GM19324 (cell line): ENCODE data around the gene AARS2.

Experiments
- ATAC-seq: cut with Tn5 transposase; IDR thresholded peaks from one replicate; pipeline ENCODE4 v1.9.1; 2021; ENCODE audit warnings: mild to moderate bottlenecking, moderate library complexity; ENCODE audit not compliant: unreplicated experiment, low FRiP score

Gene AARS2

GRCh38 chr6:44302856-44303255, 10.3 kb downstream of the AARS2 start:
- ATAC-seq = no peak

DNA sequence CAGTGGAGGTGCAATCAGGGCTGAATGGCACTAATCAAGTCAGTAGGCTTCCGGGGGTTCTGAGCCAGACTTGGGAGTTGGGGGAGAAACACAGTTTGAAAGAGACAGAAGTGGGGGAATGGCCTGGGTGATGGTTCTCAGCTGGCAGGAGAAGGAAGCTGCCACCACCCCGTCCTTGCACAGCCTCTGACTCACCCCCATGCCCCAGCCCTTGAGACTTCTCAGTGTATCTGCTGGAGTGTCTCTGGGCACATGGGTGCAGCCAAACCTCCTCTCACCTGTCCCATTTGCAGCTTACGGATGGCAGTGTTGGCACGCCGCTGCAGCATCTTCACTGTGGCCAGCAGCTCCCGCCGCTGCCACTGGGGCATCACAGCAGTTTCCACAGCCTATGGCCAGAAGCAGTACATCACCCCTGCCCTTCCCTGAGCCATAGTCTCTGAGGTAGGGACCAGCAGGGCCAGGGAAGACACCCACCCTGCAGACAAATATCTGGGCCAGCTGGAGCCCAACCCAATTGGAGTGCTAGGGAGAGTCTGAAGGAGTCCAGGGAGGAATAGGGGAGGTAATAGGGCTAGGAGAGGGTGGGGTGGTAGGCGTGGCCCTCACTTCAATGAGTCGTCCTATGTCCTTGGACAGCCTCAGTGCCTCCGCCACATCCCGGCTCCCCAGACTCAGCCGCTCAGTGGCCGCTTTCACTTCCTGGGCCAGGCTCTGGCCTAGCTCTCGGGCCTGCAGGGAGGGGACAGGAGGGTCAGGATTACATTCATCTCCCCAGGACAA, 11.2 kb downstream of the AARS2 start:
- no peak for ATAC-seq

- no peak for ATAC-seq
Measured at GRCh38 chr6:44301106-44301505, 12.0 kb downstream of the AARS2 start.

- no peak for ATAC-seq
Measured at GRCh38 chr6:44300292-44300823, 12.8 kb downstream of the AARS2 start.

- ATAC-seq = no peak
Measured at GRCh38 chr6:44298864-44299263, 14.3 kb downstream of the AARS2 start.

DNA sequence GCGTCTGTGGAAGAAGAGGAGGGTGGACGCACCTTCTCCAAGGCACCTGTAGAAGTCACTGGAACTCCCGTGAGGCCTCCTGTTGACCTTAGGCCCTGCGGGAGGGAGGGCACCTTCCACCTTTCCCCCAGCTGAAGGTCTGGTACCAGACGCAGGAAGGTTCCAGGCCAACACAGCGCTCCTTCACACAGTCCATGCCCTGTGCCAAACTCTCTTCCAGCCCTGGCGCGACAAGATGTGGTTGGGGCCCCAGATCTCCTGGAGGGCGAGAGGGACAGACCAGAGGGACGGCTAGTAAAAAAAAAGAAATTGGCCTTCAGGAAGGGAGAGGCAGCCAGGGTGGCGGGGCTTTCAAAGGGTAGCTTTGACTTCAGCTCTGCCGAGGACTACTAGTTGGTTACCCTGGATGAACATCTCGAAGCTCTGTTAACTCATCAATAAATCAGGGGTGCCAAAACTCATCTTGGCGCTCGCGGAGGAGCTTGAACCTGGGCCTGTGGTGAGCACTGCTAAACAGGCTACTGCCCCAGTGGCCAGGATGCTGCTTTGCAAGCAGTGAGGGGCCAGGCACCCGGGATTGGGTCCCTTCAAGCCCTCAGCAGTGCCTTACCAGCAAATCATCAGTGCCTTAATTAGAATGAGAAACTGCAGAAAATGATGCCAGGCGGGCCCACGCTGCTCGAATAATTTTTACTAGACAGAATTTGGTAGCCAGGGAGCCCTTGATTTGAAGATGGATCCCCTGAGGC, 14.9 kb downstream of the AARS2 start:
- ATAC-seq = no peak

GRCh38 chr6:44297063-44298038, 15.8 kb downstream of the AARS2 start:
- ATAC-seq = no peak

DNA sequence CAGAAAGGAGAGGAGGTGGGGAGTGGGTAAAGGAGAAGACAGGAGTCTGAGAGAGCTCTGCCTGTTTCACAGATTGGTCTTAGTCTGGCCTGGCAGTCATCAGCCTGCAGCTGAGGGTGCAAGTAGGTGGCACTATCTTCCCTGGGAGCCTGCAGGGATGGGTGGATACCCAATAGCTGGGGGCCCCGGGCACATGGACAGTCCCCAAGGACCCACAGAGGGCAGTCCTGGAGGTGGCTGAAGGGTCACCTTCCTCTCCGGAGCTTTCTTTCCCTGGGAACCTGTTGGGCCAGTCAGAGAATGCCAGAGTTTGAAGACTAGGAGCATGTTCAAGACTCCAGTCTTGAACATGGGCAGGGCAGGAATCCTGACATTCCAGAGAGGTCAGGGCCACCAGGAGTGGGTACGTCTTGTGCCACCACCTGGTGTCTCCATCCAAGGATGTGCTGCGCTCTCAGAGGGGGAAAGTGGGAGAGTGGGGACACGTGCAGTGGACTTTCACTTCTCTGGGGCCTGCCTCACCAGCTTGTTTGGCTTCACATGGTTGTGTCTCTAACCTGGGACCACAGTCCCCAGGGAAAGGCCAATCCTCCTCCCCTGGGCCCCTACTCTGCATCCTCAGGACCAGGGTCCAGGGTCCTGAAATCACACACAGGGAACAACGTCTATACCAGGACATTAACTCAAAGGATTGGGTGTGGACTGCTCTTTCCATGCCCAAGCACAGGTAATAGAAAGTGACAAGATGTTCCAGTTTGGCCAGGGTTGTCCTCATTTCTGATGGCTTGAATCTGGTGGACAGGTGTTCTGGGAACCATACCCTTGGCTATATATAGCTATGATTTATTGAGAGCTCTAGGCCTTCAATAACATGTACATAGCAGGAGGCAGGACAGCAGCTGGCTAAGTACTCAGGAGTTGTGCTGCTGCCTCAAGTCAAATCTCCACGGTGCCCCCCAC, 18.0 kb downstream of the AARS2 start:
- no peak for ATAC-seq

- ATAC-seq = no peak
Measured at GRCh38 chr6:44292661-44293365, 20.3 kb downstream of the AARS2 start.

DNA sequence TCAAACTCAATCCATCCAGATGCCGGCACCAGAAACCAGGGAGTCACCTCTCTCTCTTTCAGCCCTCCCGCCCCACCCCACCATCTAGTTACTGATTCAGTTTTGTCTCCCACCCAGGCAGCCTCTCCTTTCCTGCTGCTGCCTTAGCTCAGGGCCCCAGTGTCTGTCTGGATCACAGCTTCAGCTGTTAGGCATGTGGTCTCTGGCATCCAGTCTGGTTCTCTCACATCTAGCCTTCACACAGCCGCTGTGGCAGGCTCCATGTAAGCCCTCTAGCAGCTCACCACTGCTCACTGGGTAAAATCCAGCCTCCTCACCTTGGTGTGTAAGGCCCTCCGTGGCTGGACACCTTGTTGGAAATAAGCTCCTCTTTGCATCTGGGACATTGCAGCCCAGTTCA, 21.3 kb downstream of the AARS2 start:
- ATAC-seq = no peak

- ATAC-seq = no peak
Measured at GRCh38 chr6:44289726-44290260, 23.4 kb downstream of the AARS2 start.

DNA sequence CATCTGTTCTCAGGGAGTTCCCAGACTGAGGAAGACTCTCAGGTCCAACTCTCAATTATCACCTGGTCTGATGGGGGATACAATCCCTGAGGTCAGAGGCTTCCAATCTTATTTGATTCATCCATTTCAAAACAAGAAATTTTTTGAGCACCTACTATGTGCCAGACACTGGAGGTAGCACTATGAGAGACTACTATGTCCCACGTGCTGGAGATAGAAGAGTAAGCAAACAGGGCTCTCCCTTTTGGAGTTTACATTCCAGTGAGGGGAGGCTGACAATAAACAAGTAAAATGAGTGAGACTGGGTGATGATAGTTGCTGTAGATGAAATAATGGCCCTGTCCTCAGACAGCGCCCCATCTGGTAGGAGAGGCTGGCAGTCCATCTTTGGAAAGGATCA, 26.4 kb downstream of the AARS2 start:
- ATAC-seq = no peak

DNA sequence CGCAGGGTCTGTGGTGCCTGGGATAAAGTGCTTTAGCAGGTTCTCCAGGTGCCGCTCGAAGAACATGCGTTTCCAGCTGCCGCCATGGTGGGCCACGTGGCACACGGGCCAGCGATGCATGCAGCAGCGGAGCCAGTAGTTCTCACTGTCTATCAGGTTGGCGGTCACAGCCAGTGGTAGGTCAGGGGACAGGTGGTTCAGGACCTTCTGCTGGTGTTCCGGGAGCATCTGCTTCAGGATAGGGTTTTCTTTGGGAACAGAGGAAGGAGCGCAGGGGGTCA, 26.9 kb downstream of the AARS2 start:
- no peak for ATAC-seq

GRCh38 chr6:44285552-44286284, 27.4 kb downstream of the AARS2 start:
- ATAC-seq = no peak

DNA sequence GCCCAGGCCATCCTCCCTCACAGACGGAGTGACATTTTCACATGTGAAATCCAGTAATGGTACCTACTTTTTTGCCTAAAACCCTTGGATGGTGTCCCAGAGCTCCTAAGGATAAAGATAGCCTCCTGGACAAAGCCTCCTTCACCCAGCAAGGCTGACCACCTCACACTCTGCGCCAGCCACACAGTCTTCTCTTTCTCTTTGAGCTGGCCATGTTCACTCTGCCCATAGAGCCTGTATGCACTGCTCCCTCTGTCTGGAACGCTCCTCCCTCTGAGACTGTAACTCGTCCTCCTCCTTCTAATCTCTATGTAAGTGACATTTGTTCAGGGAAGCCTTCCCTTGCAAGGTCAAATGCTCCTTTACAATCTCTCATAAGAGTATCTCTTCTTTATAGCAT, 28.3 kb downstream of the AARS2 start:
- ATAC-seq = no peak

DNA sequence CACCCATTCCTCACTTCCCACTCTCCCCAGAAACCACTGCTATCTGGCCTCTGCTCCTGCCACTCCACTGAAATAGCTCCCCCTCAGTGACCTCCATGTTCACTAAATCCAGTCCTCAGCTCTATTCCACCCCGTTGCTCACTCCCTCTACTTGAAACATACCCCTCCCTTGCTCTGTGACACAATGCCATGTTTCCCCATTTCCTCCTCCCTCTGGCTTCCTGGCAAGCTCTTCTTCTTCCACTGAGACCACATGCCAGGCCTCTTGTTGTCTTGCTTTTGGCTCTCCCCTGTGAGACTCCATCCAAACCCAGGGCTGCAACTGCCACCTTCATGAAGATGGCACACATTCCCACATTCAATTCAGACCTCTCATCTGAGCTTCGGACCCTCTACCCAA, 29.0 kb downstream of the AARS2 start:
- ATAC-seq = no peak

DNA sequence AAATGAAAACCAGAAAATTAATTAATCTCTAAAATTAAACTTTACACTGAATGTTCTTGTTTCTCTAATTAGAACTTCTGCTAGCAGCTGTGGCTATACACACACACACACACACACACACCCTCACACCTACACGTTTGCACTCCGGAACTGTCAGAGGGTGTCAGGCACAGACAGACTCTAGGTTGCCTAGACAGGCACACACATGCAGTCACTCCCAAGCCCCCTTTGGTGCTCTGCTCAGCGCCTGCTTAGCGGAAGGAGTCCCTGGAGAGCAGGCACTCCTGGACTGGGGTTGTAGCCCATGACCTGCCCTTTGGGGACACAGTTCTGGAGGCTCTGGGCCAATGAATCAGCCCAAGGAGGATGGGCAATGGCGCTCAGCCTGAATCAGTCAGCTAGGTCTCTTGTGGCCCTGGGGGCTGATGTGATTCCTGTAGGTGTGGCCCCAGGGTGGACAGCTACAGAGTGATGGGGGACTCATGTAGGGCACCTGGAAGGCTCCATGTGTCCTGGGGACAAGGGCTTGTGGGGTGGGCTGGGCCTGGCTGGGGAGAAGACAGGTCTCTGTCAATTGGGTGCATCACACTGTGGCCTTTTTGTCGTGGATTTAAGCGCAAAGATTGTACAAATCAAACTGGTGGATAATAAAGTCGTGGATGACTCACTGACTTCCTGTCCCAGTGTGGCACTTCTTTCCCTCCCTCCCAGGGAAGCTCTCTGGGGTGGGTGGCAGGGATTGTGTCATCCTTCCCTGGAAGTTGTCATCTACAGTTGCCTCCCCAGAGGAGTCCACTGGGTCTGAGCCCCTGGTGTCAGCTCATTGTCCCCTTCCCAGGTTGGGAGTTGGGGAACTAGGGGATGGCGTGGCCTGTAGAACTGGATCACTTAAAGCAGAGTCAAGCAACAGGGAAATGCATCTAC, 34.1 kb downstream of the AARS2 start:
- no peak for ATAC-seq
